ENCODE measurements around the gene RBM38. TPM values are rescaled to one million over a fixed set of nuclear protein-coding genes. Genes with fewer than 3 reads are reported as not detected.

RBM38 gene
- total and polyA plus RNA-seq, 12 donors: 3.0 to 30.9 (median 14.1) TPM

DNA sequence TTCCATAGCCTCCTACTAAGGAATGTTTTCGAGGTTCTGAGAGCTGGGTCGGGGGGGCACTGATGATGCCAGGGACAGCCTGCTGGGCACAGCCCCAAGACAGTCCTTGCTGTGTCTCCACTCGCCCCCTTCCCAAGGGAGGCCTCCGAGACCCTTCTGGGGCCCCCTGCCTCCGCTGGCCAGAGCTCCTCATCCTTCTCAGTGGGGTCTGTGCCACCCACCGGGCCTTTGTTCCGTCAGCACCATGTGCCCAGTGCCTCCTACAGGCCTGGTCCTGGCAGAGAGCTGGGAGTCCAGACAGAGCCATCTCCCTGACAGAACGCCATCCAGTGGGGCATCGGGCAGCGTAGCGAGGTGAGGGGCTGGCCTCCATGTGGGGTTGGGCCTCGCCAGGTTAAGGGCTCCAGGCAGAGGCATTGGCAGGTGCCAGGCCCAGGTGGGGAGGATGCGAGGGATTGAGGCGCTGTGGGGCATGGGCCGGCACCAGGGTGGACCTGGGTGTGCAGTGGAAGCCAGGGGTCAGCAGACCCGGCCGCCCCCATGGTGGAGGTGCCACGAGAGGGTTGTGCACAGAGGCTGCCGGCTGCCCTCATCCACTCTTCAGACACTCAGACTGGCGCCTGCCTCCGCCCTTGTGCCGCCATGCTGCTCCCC lies 13.3 kb downstream of the RBM38 start:
- no peak overlapping the region for H3K4me3 ChIP-seq
- TF ChIP-seq, protein P1, sequence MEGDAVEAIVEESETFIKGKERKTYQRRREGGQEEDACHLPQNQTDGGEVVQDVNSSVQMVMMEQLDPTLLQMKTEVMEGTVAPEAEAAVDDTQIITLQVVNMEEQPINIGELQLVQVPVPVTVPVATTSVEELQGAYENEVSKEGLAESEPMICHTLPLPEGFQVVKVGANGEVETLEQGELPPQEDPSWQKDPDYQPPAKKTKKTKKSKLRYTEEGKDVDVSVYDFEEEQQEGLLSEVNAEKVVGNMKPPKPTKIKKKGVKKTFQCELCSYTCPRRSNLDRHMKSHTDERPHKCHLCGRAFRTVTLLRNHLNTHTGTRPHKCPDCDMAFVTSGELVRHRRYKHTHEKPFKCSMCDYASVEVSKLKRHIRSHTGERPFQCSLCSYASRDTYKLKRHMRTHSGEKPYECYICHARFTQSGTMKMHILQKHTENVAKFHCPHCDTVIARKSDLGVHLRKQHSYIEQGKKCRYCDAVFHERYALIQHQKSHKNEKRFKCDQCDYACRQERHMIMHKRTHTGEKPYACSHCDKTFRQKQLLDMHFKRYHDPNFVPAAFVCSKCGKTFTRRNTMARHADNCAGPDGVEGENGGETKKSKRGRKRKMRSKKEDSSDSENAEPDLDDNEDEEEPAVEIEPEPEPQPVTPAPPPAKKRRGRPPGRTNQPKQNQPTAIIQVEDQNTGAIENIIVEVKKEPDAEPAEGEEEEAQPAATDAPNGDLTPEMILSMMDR (IDR thresholded peaks at IDR 0.05): no peak
- no peak for TF ChIP-seq POLR2A (IDR thresholded peaks at IDR 0.05)
- DNase-seq: no peak
- intact Hi-C loops (cut with DNase I): no loop called here
- H3K9me3 ChIP-seq (replicated peaks in 1 of 3): no peaks in the 10 kb centered on the region
- no peak overlapping the region for H3K27ac ChIP-seq
- peaks cover 0 to 10% of the 10 kb centered on the region in 2 donors for H3K4me1 ChIP-seq (replicated peaks in 1 of 2)
- H3K36me3 ChIP-seq (replicated peaks in 1 of 2): peaks cover 0 to 12% of the 10 kb centered on the region in 2 donors
- 93 to 99% (median 94%) methylated on average over 11 to 22 of the region's 22 CpGs for WGBS, 4 donors
- no peaks in the 10 kb centered on the region for H3K27me3 ChIP-seq

DNA sequence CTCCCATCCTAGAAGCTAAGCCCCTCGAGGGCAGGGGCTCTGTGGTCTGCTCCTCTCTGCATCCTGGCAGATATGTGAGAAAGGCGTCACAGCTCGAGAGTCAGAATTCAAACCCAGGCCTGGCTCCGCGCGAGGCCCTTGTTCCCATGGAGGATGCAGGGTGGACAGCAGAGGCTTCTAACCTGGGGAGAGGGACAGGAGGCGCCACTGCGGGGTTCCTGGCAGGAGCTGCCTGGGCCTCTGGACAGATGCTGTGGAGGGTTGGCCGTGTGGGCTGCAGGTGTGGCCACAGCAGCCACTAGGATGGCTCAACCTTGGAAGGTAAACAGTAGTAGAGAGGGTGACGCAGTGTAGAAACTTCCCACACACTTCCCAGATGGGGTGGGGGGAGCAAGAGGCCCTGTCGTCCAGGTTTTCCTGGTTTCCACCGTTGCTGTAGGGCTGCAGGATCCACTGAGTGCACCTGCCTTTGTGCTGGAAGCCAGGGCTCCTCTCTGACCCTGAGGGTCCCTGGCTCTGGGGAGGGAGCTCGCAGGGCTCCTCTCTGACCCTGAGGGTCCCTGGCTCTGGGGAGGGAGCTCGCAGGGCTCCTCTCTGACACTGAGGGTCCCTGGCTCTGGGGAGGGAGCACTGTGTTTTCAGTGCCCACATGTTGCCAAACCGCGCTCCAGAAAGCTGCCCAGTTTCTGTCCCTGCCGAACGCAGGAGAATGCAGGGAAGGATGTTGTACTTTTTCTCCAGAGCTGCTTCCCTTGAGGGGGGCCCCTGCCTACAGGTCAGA lies 14.2 kb downstream of the RBM38 start:
- no peak for DNase-seq
- intact Hi-C loops (cut with DNase I): no loop called here

DNA sequence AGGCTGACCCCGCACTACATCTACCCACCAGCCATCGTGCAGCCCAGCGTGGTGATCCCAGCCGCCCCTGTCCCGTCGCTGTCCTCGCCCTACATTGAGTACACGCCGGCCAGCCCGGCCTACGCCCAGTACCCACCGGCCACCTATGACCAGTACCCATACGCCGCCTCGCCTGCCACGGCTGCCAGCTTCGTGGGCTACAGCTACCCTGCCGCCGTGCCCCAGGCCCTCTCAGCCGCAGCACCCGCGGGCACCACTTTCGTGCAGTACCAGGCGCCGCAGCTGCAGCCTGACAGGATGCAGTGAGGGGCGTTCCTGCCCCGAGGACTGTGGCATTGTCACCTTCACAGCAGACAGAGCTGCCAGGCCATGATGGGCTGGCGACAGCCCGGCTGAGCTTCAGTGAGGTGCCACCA lies 16.4 kb downstream of the RBM38 start:
- 94 to 97% (median 95%) methylated on average over 25 to 29 of the region's 29 CpGs for WGBS, 4 donors
- no peaks in the 10 kb centered on the region for H3K9me3 ChIP-seq (replicated peaks in 1 of 3)
- DNase-seq: peak in 1 of 7 donors; percentile 17
- H3K27ac ChIP-seq: no peak overlapping the region
- H3K4me3 ChIP-seq: no peak overlapping the region
- no peaks in the 10 kb centered on the region for H3K27me3 ChIP-seq
- no peak for TF ChIP-seq POLR2A (IDR thresholded peaks at IDR 0.05)
- TF ChIP-seq, protein P1 (IDR thresholded peaks at IDR 0.05): no peak
- peaks cover 0 to 12% of the 10 kb centered on the region in 2 donors for H3K36me3 ChIP-seq (replicated peaks in 1 of 2)
- H3K4me1 ChIP-seq (replicated peaks in 1 of 2): peaks cover 5 to 6% of the 10 kb centered on the region in 2 donors
- intact Hi-C loops (cut with DNase I): no loop called here

More for the DNA sequence above, 14.2 kb downstream of the RBM38 start:
- WGBS, 4 donors: 88 to 92% (median 91%) methylated on average over 11 to 18 of the region's 18 CpGs
- H3K4me1 ChIP-seq (replicated peaks in 1 of 2): peaks cover 5 to 11% of the 10 kb centered on the region in 2 donors
- peaks cover 0 to 12% of the 10 kb centered on the region in 2 donors for H3K36me3 ChIP-seq (replicated peaks in 1 of 2)
- H3K4me3 ChIP-seq: no peak overlapping the region
- no peak overlapping the region for H3K27ac ChIP-seq
- no peaks in the 10 kb centered on the region for H3K9me3 ChIP-seq (replicated peaks in 1 of 3)
- TF ChIP-seq, protein P1 (IDR thresholded peaks at IDR 0.05): no peak
- no peak for TF ChIP-seq POLR2A (IDR thresholded peaks at IDR 0.05)
- H3K27me3 ChIP-seq: no peaks in the 10 kb centered on the region

DNA sequence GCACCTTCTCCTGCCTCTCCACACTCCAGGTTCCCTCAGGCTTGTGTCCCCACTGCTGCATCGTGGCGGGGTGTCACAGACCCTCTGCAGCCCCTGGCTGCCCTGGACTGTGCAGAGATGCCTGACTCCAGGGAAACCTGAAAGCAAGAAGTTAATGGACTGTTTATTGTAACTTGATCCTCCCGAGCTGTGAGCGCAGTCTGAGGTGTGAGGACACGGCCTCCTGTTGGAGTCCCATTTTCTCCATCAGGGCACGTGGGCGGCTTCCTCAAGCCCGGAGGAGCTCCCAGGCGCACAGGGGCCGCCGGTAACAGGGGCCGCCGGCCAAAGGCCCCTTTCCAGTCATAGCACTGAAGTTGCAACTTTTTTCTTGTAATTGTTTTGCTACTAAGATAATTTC lies 16.9 kb downstream of the RBM38 start:
- no peak overlapping the region for H3K4me3 ChIP-seq
- no peak overlapping the region for H3K27ac ChIP-seq
- WGBS, 4 donors: 89 to 92% (median 90%) methylated on average over 8 to 13 of the region's 13 CpGs
- intact Hi-C loops (cut with DNase I): no loop called here
- TF ChIP-seq, protein P1 (IDR thresholded peaks at IDR 0.05): no peak
- no peak for TF ChIP-seq POLR2A (IDR thresholded peaks at IDR 0.05)
- peaks cover 0 to 12% of the 10 kb centered on the region in 2 donors for H3K36me3 ChIP-seq (replicated peaks in 1 of 2)
- H3K27me3 ChIP-seq: no peaks in the 10 kb centered on the region
- H3K9me3 ChIP-seq (replicated peaks in 1 of 3): no peaks in the 10 kb centered on the region
- peaks cover 5 to 6% of the 10 kb centered on the region in 2 donors for H3K4me1 ChIP-seq (replicated peaks in 1 of 2)
- no peak for DNase-seq

All from adrenal gland (tissue), 12 donors.